ENCODE measurements around the gene LAMP2. TPM values are rescaled to one million over a fixed set of nuclear protein-coding genes. Genes with fewer than 3 reads are reported as not detected.
A peak's percentile ranks its signal among the peaks of the same experiment; 100 is the strongest.

LAMP2 gene
- total and polyA plus RNA-seq, 2 of the 4 experiments (the other 2 are of a cell fraction), result 78.1 to 129 TPM

DNA sequence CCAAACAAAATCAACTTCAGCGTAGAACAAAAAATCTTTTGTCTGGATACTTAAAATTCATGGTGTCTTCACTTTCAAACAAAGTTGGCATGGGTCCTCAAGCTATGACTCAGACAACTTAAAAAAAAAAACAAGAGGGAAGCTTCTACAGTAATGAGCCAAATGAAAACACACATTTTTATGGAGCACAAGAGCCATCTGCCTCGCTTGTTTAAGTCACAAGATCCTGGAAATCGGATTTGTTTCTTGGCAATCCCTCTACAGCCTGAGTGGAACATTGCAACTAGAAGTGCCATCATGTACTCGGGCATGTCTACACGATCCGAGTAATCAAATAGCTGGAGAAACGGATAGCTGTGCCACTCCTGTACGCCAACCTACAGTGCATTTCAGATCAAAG, 22.6 kb downstream of the LAMP2 start:
- WGBS, 2 experiments (ENCODE audit: extremely low coverage in 2 of 2, insufficient read length in 1 of 2), result 40% methylated on average over 1 of the region's 8 CpGs; no CpG with 5 or more reads in 1 of the 2 experiments
- no TSS peak for BruUV-seq (replicated peaks)
- no peaks in the 10 kb centered on the region; the same call in 1 of the 2 replicates for H3K9me1 ChIP-seq (ENCODE audit: insufficient read depth, low read length)
- H3K27me3 ChIP-seq (ENCODE audit: control insufficient read depth, insufficient read depth, low read length), result no peaks in the 10 kb centered on the region
- H3K18ac ChIP-seq (ENCODE audit: low read depth, low read length), result no peak overlapping the region
- dilution Hi-C loops (cut with HindIII; ENCODE audit: low sequenced_read_pairs, unreplicated experiment), result no loop called here
- no peak overlapping the region for H3K4me3 ChIP-seq (ENCODE audit: insufficient read depth, low read depth, low read length)
- H3K56ac ChIP-seq (ENCODE audit: extremely low read depth, insufficient read depth, low read length), result no peak overlapping the region
- no peak overlapping the region for H2AFZ ChIP-seq (replicated peaks; ENCODE audit: low read length, poor library complexity)
- no peak overlapping the region for H3K14ac ChIP-seq (replicated peaks; ENCODE audit: low read depth, low read length)
- H2AK9ac ChIP-seq (replicated peaks; ENCODE audit: low read depth, low read length, poor library complexity), result no peak overlapping the region
- no peaks in the 10 kb centered on the region for H3K4me1 ChIP-seq (ENCODE audit: control insufficient read depth, insufficient read depth, low read length)
- TF ChIP-seq MAZ (IDR thresholded peaks at IDR 0.05; ENCODE audit: borderline replicate concordance, low read depth, low read length) (no peak), CEBPB (IDR thresholded peaks at IDR 0.05; ENCODE audit: low read depth, low read length) (no peak), POLR2A (IDR thresholded peaks at IDR 0.05; ENCODE audit: low read depth, low read length) (no peak), SMC3 (IDR thresholded peaks at IDR 0.05; ENCODE audit: low read depth, low read length) (no peak), MAFK (IDR thresholded peaks at IDR 0.05; ENCODE audit: low read depth, low read length) (no peak), RCOR1 (IDR thresholded peaks at IDR 0.05; ENCODE audit: insufficient replicate concordance, low read length) (no peak), FOS (IDR thresholded peaks at IDR 0.05; ENCODE audit: low read depth, low read length) (no peak), BHLHE40 (IDR thresholded peaks at IDR 0.05; ENCODE audit: low read depth, low read length) (no peak), NFE2L2 (IDR thresholded peaks at IDR 0.05; ENCODE audit: low read depth, low read length) (no peak), CHD1 (IDR thresholded peaks at IDR 0.05; ENCODE audit: low read depth, low read length) (no peak), CTCF (conservative IDR thresholded peaks at IDR 0.05; ENCODE audit: low read depth, low read length) (no peak), MXI1 (IDR thresholded peaks at IDR 0.05; ENCODE audit: borderline replicate concordance, low read depth, low read length) (no peak), RAD21 (IDR thresholded peaks at IDR 0.05; ENCODE audit: low read length) (no peak), RFX5 (IDR thresholded peaks at IDR 0.05; ENCODE audit: low read depth, low read length) (no peak), ELK1 (IDR thresholded peaks at IDR 0.05; ENCODE audit: borderline replicate concordance, low read depth, low read length) (no peak)
- TF ChIP-seq, protein P1, sequence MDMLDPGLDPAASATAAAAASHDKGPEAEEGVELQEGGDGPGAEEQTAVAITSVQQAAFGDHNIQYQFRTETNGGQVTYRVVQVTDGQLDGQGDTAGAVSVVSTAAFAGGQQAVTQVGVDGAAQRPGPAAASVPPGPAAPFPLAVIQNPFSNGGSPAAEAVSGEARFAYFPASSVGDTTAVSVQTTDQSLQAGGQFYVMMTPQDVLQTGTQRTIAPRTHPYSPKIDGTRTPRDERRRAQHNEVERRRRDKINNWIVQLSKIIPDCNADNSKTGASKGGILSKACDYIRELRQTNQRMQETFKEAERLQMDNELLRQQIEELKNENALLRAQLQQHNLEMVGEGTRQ (IDR thresholded peaks at IDR 0.05; ENCODE audit: low read depth, low read length), result no peak
- H3K27ac ChIP-seq (ENCODE audit: insufficient read depth, low read length), result no peak overlapping the region; the same call in 1 of the 2 replicates
- H3K4ac ChIP-seq (ENCODE audit: low read depth, low read length), result no peak overlapping the region
- peaks cover 4% of the 10 kb centered on the region for H3K36me3 ChIP-seq (ENCODE audit: control insufficient read depth, insufficient read depth, low read length)
- ChIA-PET POLR2A (ENCODE audit: unreplicated experiment) (no interaction called here), CTCF (interaction anchor here (0.6 kb wide), 1 partner anchor 37 kb away, joined by 4 read pairs; no protein-coding TSS in a partner anchor)
- no peak overlapping the region for H4K8ac ChIP-seq (ENCODE audit: low read depth in 2 of 2, low read length in 2 of 2)
- intact Hi-C loops (cut with micrococcal nuclease), result no loop called here
- no peak for ATAC-seq (ENCODE audit: low read depth)
- no peak overlapping the region for H3K23ac ChIP-seq (ENCODE audit: low read depth, low read length)
- no peak overlapping the region for H3K4me2 ChIP-seq (ENCODE audit: low read depth, low read length)
- no peak overlapping the region for H2BK15ac ChIP-seq (ENCODE audit: low read depth, low read length)
- no peaks in the 10 kb centered on the region for H4K20me1 ChIP-seq (ENCODE audit: insufficient read depth, low read length)
- DNase-seq, result peak; percentile 59
- H3K9me3 ChIP-seq (ENCODE audit: control insufficient read depth, insufficient read depth, low read length), result no peaks in the 10 kb centered on the region
- no peak overlapping the region for H4K5ac ChIP-seq (ENCODE audit: low read depth, low read length)
- no peaks in the 10 kb centered on the region for H3K79me1 ChIP-seq (ENCODE audit: low read depth in 1 of 2, low read length in 2 of 2)
- no peak overlapping the region for H3K9ac ChIP-seq (ENCODE audit: low read depth, low read length)
- no peak overlapping the region for H2AK5ac ChIP-seq (ENCODE audit: low read depth, low read length)
- no peak overlapping the region for H2BK120ac ChIP-seq (ENCODE audit: low read depth, low read length)
- H2BK5ac ChIP-seq (ENCODE audit: low read depth, low read length, poor library complexity, severe bottlenecking), result no peak overlapping the region
- in situ Hi-C loops (cut with MboI; ENCODE audit: low sequenced_read_pairs), result no loop called here
- no peak overlapping the region for H2BK20ac ChIP-seq (ENCODE audit: low read depth, low read length)
- H4K91ac ChIP-seq (ENCODE audit: insufficient read depth, low read depth, low read length), result no peak overlapping the region

All from IMR-90 (cell line).